Trophoblast cell (in vitro differentiated cells and primary cell): ENCODE data around the gene ETS1.

Experiments used
- DNase-seq, 2 donors: peaks; one replicate each; pipeline ENCODE4 v3.0.0-alpha.2; 2016
- H2AFZ ChIP-seq: 2 replicates; pipeline ENCODE4 v1.6.1; 2013; ENCODE audit warnings: low read length, moderate library complexity, mild to moderate bottlenecking; ENCODE audit not compliant: insufficient read depth, poor library complexity
- H2AK5ac ChIP-seq: 2 replicates; pipeline ENCODE4 v1.6.1; 2013; ENCODE audit warnings: mild to moderate bottlenecking, low read length
- H2BK120ac ChIP-seq: 2 replicates; pipeline ENCODE4 v1.6.1; 2013; ENCODE audit warnings: low read length, mild to moderate bottlenecking, moderate library complexity; ENCODE audit not compliant: insufficient read depth, poor library complexity
- H2BK12ac ChIP-seq: 2 replicates; pipeline ENCODE4 v1.6.1; 2013; ENCODE audit warnings: mild to moderate bottlenecking, low read length, moderate library complexity
- H2BK5ac ChIP-seq: 2 replicates; pipeline ENCODE4 v1.6.1; 2013; ENCODE audit warnings: low read length, low read depth, moderate library complexity, mild to moderate bottlenecking; ENCODE audit not compliant: poor library complexity
- H3K14ac ChIP-seq: 2 replicates; pipeline ENCODE4 v1.6.1; 2013; ENCODE audit warnings: mild to moderate bottlenecking, low read length
- H3K18ac ChIP-seq: 2 replicates; pipeline ENCODE4 v1.6.1; 2013; ENCODE audit warnings: mild to moderate bottlenecking, low read length
- H3K23ac ChIP-seq: 2 replicates; pipeline ENCODE4 v1.6.1; 2013; ENCODE audit warnings: low read length
- H3K27ac ChIP-seq: 2 replicates; pipeline ENCODE4 v1.5.1; 2013; ENCODE audit warnings: low read depth, mild to moderate bottlenecking, inconsistent platforms, low read length, moderate library complexity
- H3K27me3 ChIP-seq: 2 replicates; pipeline ENCODE4 v1.6.1; 2013; ENCODE audit warnings: inconsistent platforms, mild to moderate bottlenecking, low read length, moderate library complexity; ENCODE audit not compliant: insufficient read depth
- H3K36me3 ChIP-seq, 2 experiments: 1 replicate in 1 of 2; 2 replicates in 1 of 2; pipeline ENCODE4 v1.6.1; 2013; ENCODE audit warnings: low read length in 2 of 2, mild to moderate bottlenecking in 2 of 2, moderate library complexity in 1 of 2; ENCODE audit not compliant: insufficient read depth in 2 of 2, control insufficient read depth in 1 of 2
- H3K4ac ChIP-seq: 2 replicates; pipeline ENCODE4 v1.6.1; 2013; ENCODE audit warnings: low read depth, mild to moderate bottlenecking, low read length, moderate library complexity
- H3K4me1 ChIP-seq, 2 experiments: 1 replicate in 1 of 2; 2 replicates in 1 of 2; pipeline ENCODE4 v1.6.1; 2013; ENCODE audit warnings: low read length in 2 of 2, mild to moderate bottlenecking in 2 of 2, moderate library complexity in 1 of 2; ENCODE audit not compliant: insufficient read depth in 2 of 2, control insufficient read depth in 1 of 2
- H3K4me2 ChIP-seq: 2 replicates; pipeline ENCODE4 v1.6.1; 2013; ENCODE audit warnings: inconsistent platforms, mild to moderate bottlenecking, low read length, moderate library complexity
- H3K4me3 ChIP-seq: 2 replicates; pipeline ENCODE4 v1.5.1; 2013; ENCODE audit warnings: mild to moderate bottlenecking, low read depth, low read length, inconsistent platforms
- H3K79me1 ChIP-seq: one replicate; pipeline ENCODE4 v1.6.1; 2013; ENCODE audit warnings: low read length
- H3K79me2 ChIP-seq: 2 replicates; pipeline ENCODE4 v1.6.1; 2013; ENCODE audit warnings: low read length, mild to moderate bottlenecking; ENCODE audit not compliant: control insufficient read depth, insufficient read depth, poor library complexity
- H3K9ac ChIP-seq: 2 replicates; pipeline ENCODE4 v1.6.1; 2013; ENCODE audit warnings: mild to moderate bottlenecking, low read length
- H3K9me3 ChIP-seq: 2 replicates; pipeline ENCODE4 v1.6.1; 2013; ENCODE audit warnings: low read depth, mild to moderate bottlenecking, control low read depth, inconsistent platforms, low read length; ENCODE audit not compliant: insufficient read depth
- H4K12ac ChIP-seq: 2 replicates; pipeline ENCODE4 v1.6.1; 2013; ENCODE audit warnings: low read depth, mild to moderate bottlenecking, low read length, moderate library complexity
- H4K8ac ChIP-seq: 2 replicates; pipeline ENCODE4 v1.6.1; 2013; ENCODE audit warnings: low read depth, mild to moderate bottlenecking, low read length, moderate library complexity
- H4K91ac ChIP-seq: one replicate; pipeline ENCODE4 v1.6.1; 2013; ENCODE audit warnings: low read depth, mild to moderate bottlenecking, low read length, moderate library complexity
- WGBS: extraction: QIAGEN DNeasy Blood & Tissue Kit; methylation state at CpG from one replicate; pipeline ENCODE4 v1.1.7; 2013; ENCODE audit warnings: missing lambda C conversion rate; ENCODE audit not compliant: insufficient read length, insufficient coverage; ENCODE audit errors: extremely low coverage; 5-methylcytosine and 5-hydroxymethylcytosine counted together

Gene ETS1

DNA sequence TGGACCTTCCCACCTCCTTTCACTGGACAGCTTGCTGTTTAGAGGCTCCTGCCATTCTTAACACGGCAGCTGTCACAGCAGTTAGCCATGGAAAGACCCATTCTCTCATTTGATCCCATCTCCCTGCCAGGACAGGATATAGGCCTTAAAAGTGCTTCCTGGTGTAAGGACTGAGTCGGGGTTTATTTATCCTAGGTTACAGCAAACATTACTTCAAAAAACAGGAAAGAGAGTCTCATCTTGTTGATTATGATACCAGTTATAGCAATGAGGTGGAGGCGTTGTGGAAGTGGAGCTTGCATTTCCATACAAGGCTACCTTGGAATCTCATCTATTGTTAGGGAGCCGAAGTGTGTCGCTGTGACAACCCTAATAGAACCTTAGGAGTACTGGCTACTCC, 17.4 kb upstream of the ETS1 start:
- Histone ChIP-seq H3K79me2 (no peaks in the 10 kb centered on the region), H3K14ac (no peak overlapping the region), H4K91ac (no peak overlapping the region), H2AK5ac (no peak overlapping the region), H2BK5ac (no peak overlapping the region), H3K4ac (no peak overlapping the region), H2AFZ (no peak overlapping the region), H2BK120ac (no peak overlapping the region), H3K23ac (no peak overlapping the region), H3K4me1 (no peaks in the 10 kb centered on the region), H3K79me1 (no peaks in the 10 kb centered on the region), H2BK12ac (no peak overlapping the region), H4K8ac (no peak overlapping the region), H3K18ac (no peak overlapping the region), H3K9ac (no peak overlapping the region), H4K12ac (no peak overlapping the region), H3K27me3 (no peaks in the 10 kb centered on the region), H3K4me3 (no peak overlapping the region), H3K9me3 (no peaks in the 10 kb centered on the region), H3K27ac (no peak overlapping the region), H3K4me2 (no peak overlapping the region), H3K36me3 (no peaks in the 10 kb centered on the region)
- no CpG with 5 or more reads among the region's 5 CpGs for WGBS
- no peak for DNase-seq

GRCh38 chr11:128603752-128604414, 16.5 kb upstream of the ETS1 start:
- Histone ChIP-seq H2BK5ac (no peak overlapping the region), H4K8ac (no peak overlapping the region), H3K36me3 (no peaks in the 10 kb centered on the region), H3K4me1 (no peaks in the 10 kb centered on the region), H3K27ac (no peak overlapping the region), H3K4me3 (no peak overlapping the region), H3K14ac (no peak overlapping the region), H3K79me2 (no peaks in the 10 kb centered on the region), H4K91ac (no peak overlapping the region), H3K18ac (no peak overlapping the region), H3K4ac (no peak overlapping the region), H2AK5ac (no peak overlapping the region), H3K27me3 (no peaks in the 10 kb centered on the region), H2AFZ (no peak overlapping the region), H3K9me3 (no peaks in the 10 kb centered on the region), H3K9ac (no peak overlapping the region), H2BK12ac (no peak overlapping the region), H2BK120ac (no peak overlapping the region), H4K12ac (no peak overlapping the region), H3K79me1 (no peaks in the 10 kb centered on the region), H3K4me2 (no peak overlapping the region), H3K23ac (no peak overlapping the region)
- no CpG with 5 or more reads among the region's 5 CpGs for WGBS
- DNase-seq: no peak

- H3K27ac ChIP-seq: no peak overlapping the region
- H4K91ac ChIP-seq: no peak overlapping the region
- H2BK12ac ChIP-seq: no peak overlapping the region
- H3K79me2 ChIP-seq: no peaks in the 10 kb centered on the region
- H4K12ac ChIP-seq: no peak overlapping the region
- no peak overlapping the region for H3K14ac ChIP-seq
- H3K36me3 ChIP-seq: no peaks in the 10 kb centered on the region
- H4K8ac ChIP-seq: no peak overlapping the region
- no peak overlapping the region for H2AK5ac ChIP-seq
- WGBS: no CpG with 5 or more reads among the region's 3 CpGs
- H3K23ac ChIP-seq: no peak overlapping the region
- no peak overlapping the region for H2AFZ ChIP-seq
- H3K4me3 ChIP-seq: no peak overlapping the region
- H2BK120ac ChIP-seq: no peak overlapping the region
- no peaks in the 10 kb centered on the region for H3K4me1 ChIP-seq
- H3K79me1 ChIP-seq: no peaks in the 10 kb centered on the region
- no peak overlapping the region for H3K4ac ChIP-seq
- no peaks in the 10 kb centered on the region for H3K9me3 ChIP-seq
- H3K27me3 ChIP-seq: no peaks in the 10 kb centered on the region
- DNase-seq: no peak
- H3K9ac ChIP-seq: no peak overlapping the region
- H2BK5ac ChIP-seq: no peak overlapping the region
- H3K18ac ChIP-seq: no peak overlapping the region
- no peak overlapping the region for H3K4me2 ChIP-seq
These were observed 15.8 kb upstream of the ETS1 start for GRCh38 chr11:128603003-128603696.

DNA sequence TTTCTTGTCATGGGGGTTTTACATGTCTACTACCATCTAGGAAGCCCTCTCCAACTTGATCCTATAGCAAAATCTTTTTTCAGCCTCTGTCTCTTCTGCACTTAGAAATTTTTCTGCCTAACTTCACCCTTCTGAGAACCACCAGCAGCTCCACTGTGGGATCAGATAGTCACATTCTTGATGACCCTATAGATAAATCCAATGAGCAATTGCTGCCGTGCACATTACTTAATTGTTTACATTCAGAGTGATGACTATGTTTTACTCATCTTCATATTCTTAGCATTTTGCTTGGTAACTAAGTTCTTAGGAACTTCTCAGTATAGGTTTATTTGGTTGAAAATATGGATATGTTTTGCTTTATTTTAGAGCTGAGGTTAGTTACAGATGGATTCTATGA, 12.4 kb upstream of the ETS1 start:
- Histone ChIP-seq H3K27ac (no peak overlapping the region), H3K4me2 (no peak overlapping the region), H3K18ac (no peak overlapping the region), H3K9ac (no peak overlapping the region), H3K79me1 (no peaks in the 10 kb centered on the region), H3K4ac (no peak overlapping the region), H3K4me1 (peaks cover 0 to 2% of the 10 kb centered on the region in 2 experiments), H3K27me3 (no peaks in the 10 kb centered on the region), H2BK12ac (no peak overlapping the region), H4K8ac (no peak overlapping the region), H3K14ac (no peak overlapping the region), H4K12ac (no peak overlapping the region), H3K4me3 (no peak overlapping the region), H3K23ac (no peak overlapping the region), H2AK5ac (no peak overlapping the region), H2AFZ (no peak overlapping the region), H3K36me3 (no peaks in the 10 kb centered on the region), H3K9me3 (no peaks in the 10 kb centered on the region), H3K79me2 (no peaks in the 10 kb centered on the region), H4K91ac (no peak overlapping the region), H2BK120ac (no peak overlapping the region), H2BK5ac (no peak overlapping the region)
- no peak for DNase-seq
- no CpG with 5 or more reads among the region's 1 CpG for WGBS
